Hepatocyte (in vitro differentiated cells): Measurements from ENCODE around the gene INPP5K. TPM values are rescaled to one million over a fixed set of nuclear protein-coding genes. Genes with fewer than 3 reads are reported as not detected.

ENCODE experiments used
- DNase-seq: peaks from one replicate; pipeline ENCODE4 v3.0.0-alpha.2; 2016; ENCODE audit warnings: low spot score
- H2AFZ ChIP-seq: fragments of 200-600 bp; sonication (generic); 2 replicates; pipeline ENCODE4 v1.6.0; 2016; ENCODE audit warnings: antibody characterized with exemption, mild to moderate bottlenecking
- H3K27ac ChIP-seq: fragments of 200-600 bp; sonication (generic); 2 replicates; pipeline ENCODE4 v1.5.1; 2016; ENCODE audit warnings: mild to moderate bottlenecking
- H3K27me3 ChIP-seq: fragments of 200-600 bp; sonication (generic); 2 replicates; pipeline ENCODE4 v1.6.1; 2016
- H3K36me3 ChIP-seq: fragments of 200-600 bp; sonication (generic); replicated peaks from 2 replicates; pipeline ENCODE4 v1.5.1; 2016; ENCODE audit warnings: low read depth; ENCODE audit not compliant: insufficient read depth
- H3K4me1 ChIP-seq: fragments of 200-600 bp; sonication (generic); 2 replicates; pipeline ENCODE4 v1.5.1; 2016; ENCODE audit warnings: mild to moderate bottlenecking, moderate library complexity; ENCODE audit not compliant: insufficient read depth
- H3K4me2 ChIP-seq: fragments of 200-600 bp; sonication (generic); 2 replicates; pipeline ENCODE4 v1.6.0; 2016
- H3K4me3 ChIP-seq: fragments of 200-600 bp; sonication (generic); 2 replicates; pipeline ENCODE4 v1.5.1; 2016; ENCODE audit warnings: mild to moderate bottlenecking
- H3K79me2 ChIP-seq: fragments of 200-600 bp; sonication (generic); 2 replicates; pipeline ENCODE4 v1.6.0; 2017; ENCODE audit warnings: mild to moderate bottlenecking
- H3K9me2 ChIP-seq: fragments of 200-600 bp; sonication (generic); replicated peaks from 2 replicates; pipeline ENCODE4 v1.6.0; 2017; ENCODE audit warnings: mild to moderate bottlenecking; ENCODE audit not compliant: insufficient read depth
- H3K9me3 ChIP-seq: fragments of 200-600 bp; sonication (generic); 2 replicates; pipeline ENCODE4 v1.5.1; 2016; ENCODE audit warnings: low read depth, mild to moderate bottlenecking
- H4K20me1 ChIP-seq: fragments of 200-600 bp; sonication (generic); 2 replicates; pipeline ENCODE4 v1.6.0; 2016; ENCODE audit warnings: mild to moderate bottlenecking; ENCODE audit not compliant: insufficient read depth, poor library complexity, severe bottlenecking
- CTCF ChIP-seq: fragments of 200-600 bp; sonication (generic); IDR thresholded peaks from 2 replicates; pipeline ENCODE4 v1.5.1; 2016; ENCODE audit warnings: antibody characterized with exemption, mild to moderate bottlenecking; ENCODE audit not compliant: poor library complexity
- EZH2 ChIP-seq: fragments of 200-600 bp; sonication (generic); IDR thresholded peaks from 2 replicates; pipeline ENCODE4 v1.6.1; 2016; ENCODE audit warnings: antibody characterized with exemption, mild to moderate bottlenecking, borderline replicate concordance
- EZH2phosphoT487 ChIP-seq: fragments of 200-600 bp; sonication (generic); IDR thresholded peaks from one replicate; pipeline ENCODE4 v1.6.1; 2018; ENCODE audit warnings: antibody characterized with exemption, mild to moderate bottlenecking, low read depth, moderate library complexity; ENCODE audit not compliant: unreplicated experiment, severe bottlenecking
- WGBS: methylation state at CpG from one replicate; pipeline ENCODE4 v1.1.6; 2016; ENCODE audit warnings: low lambda C conversion rate; ENCODE audit errors: missing lambda C conversion rate; 5-methylcytosine and 5-hydroxymethylcytosine counted together
- polyA plus RNA-seq: library from polyadenylated mRNA; unstranded; fragments of >200 nt; fragmentation: Nextera tagmentation; extraction: Ambion mirVana; gene quantifications from 2 replicates; pipeline ENCODE4 v1.2.1, GENCODE V29; 2016
- total RNA-seq: library from RNA; depleted of rRNA; stranded (reverse); fragments of >200 nt; gene quantifications from 2 replicates; pipeline ENCODE4 v1.2.3, GENCODE V29; 2014

INPP5K gene
- total and polyA plus RNA-seq, 2 experiments from 2014 or later = 34.7 to 40.4 TPM

GRCh38 chr17:1553354-1554266 is 37.2 kb upstream of the INPP5K start:
- no peak overlapping the region for H3K4me3 ChIP-seq
- no peaks in the 10 kb centered on the region for H3K27me3 ChIP-seq
- TF ChIP-seq EZH2 (no peak), CTCF (no peak), EZH2phosphoT487 (no peak)
- no peaks in the 10 kb centered on the region for H3K9me2 ChIP-seq
- no peaks in the 10 kb centered on the region for H3K4me1 ChIP-seq
- peaks cover 16% of the 10 kb centered on the region for H4K20me1 ChIP-seq
- 69% methylated on average over 12 of the region's 12 CpGs for WGBS
- no peaks in the 10 kb centered on the region for H3K9me3 ChIP-seq
- H3K79me2 ChIP-seq = peaks cover 51% of the 10 kb centered on the region
- no peak for DNase-seq
- H2AFZ ChIP-seq = no peak overlapping the region
- H3K36me3 ChIP-seq = no peaks in the 10 kb centered on the region
- peak overlapping the region; percentile 16 for H3K4me2 ChIP-seq
- peak overlapping the region; percentile 46 for H3K27ac ChIP-seq

GRCh38 chr17:1552932-1553331 is 36.5 kb upstream of the INPP5K start:
- no peak overlapping the region for H3K4me3 ChIP-seq
- no peaks in the 10 kb centered on the region for H3K9me2 ChIP-seq
- TF ChIP-seq EZH2phosphoT487 (no peak), CTCF (no peak), EZH2 (no peak)
- H3K79me2 ChIP-seq = peaks cover 45% of the 10 kb centered on the region
- no peaks in the 10 kb centered on the region for H3K27me3 ChIP-seq
- no peaks in the 10 kb centered on the region for H3K4me1 ChIP-seq
- WGBS = 92% methylated on average over 11 of the region's 11 CpGs
- no peak for DNase-seq
- H3K9me3 ChIP-seq = no peaks in the 10 kb centered on the region
- no peak overlapping the region for H3K27ac ChIP-seq
- H4K20me1 ChIP-seq = peaks cover 16% of the 10 kb centered on the region
- no peak overlapping the region for H2AFZ ChIP-seq
- H3K4me2 ChIP-seq = no peak overlapping the region
- H3K36me3 ChIP-seq = no peaks in the 10 kb centered on the region

- no peak overlapping the region for H3K4me2 ChIP-seq
- no peaks in the 10 kb centered on the region for H3K9me2 ChIP-seq
- TF ChIP-seq EZH2 = no peak
- TF ChIP-seq EZH2phosphoT487 = no peak
- no peak for TF ChIP-seq CTCF
- no peaks in the 10 kb centered on the region for H3K27me3 ChIP-seq
- H3K79me2 ChIP-seq = peaks cover 39% of the 10 kb centered on the region
- no peak overlapping the region for H3K27ac ChIP-seq
- H2AFZ ChIP-seq = no peak overlapping the region
- no peak for DNase-seq
- H3K36me3 ChIP-seq = no peaks in the 10 kb centered on the region
- peaks cover under 1% of the 10 kb centered on the region for H3K4me1 ChIP-seq
- H4K20me1 ChIP-seq = peaks cover 10% of the 10 kb centered on the region
- WGBS = 89% methylated on average over 12 of the region's 12 CpGs
- no peaks in the 10 kb centered on the region for H3K9me3 ChIP-seq
- no peak overlapping the region for H3K4me3 ChIP-seq
Measured at GRCh38 chr17:1551741-1552140, 35.3 kb upstream of the INPP5K start.
